H54 (cell line): ENCODE data around the gene HSCB.
"Not testable (repeated sequence)": the region's sequence is repeated elsewhere in the genome, so short reads cannot be mapped to it uniquely, and the experiment has no call there.

Experiments
- DNase-seq: peaks from one replicate; pipeline ENCODE4 v3.0.0; 2011; ENCODE audit warnings: low spot score, mixed read lengths; ENCODE audit not compliant: insufficient read length
- FAIRE-seq: peaks from 3 replicates; lab custom pipeline; 2011; peaks lifted over from hg19 to GRCh38; lab: Jason Lieb, UNC
- POLR2A ChIP-seq: IDR thresholded peaks from 2 replicates; pipeline ENCODE4 v1.6.1; 2011; ENCODE audit warnings: low read depth, mild to moderate bottlenecking, low read length

The HSCB gene

GRCh38 chr22:28718044-28718443 is 23.8 kb upstream of the HSCB start:
- no peak for DNase-seq
- no peak for FAIRE-seq

GRCh38 chr22:28728002-28728401 is 13.8 kb upstream of the HSCB start:
- no peak for DNase-seq
- FAIRE-seq: no peak
- TF ChIP-seq POLR2A: no peak

More at GRCh38 chr22:28718044-28718443, 23.8 kb upstream of the HSCB start:
- TF ChIP-seq POLR2A: no peak

- FAIRE-seq: no peak
- no peak for TF ChIP-seq POLR2A
- DNase-seq: no peak
These were observed 13.1 kb upstream of the HSCB start for GRCh38 chr22:28728621-28729313.

- no peak for DNase-seq
- no peak for FAIRE-seq
- no peak for TF ChIP-seq POLR2A
These were observed 11.7 kb upstream of the HSCB start for GRCh38 chr22:28730179-28730578.

GRCh38 chr22:28734393-28734792 is 7.4 kb upstream of the HSCB start:
- no peak for FAIRE-seq
- TF ChIP-seq POLR2A: no peak
- no peak for DNase-seq

GRCh38 chr22:28736301-28737155 is 5.3 kb upstream of the HSCB start:
- FAIRE-seq: no peak
- no peak for DNase-seq
- no peak for TF ChIP-seq POLR2A

GRCh38 chr22:28737701-28738100 is 4.1 kb upstream of the HSCB start:
- DNase-seq: no peak
- no peak for FAIRE-seq
- no peak for TF ChIP-seq POLR2A

GRCh38 chr22:28738876-28739275 is 3.0 kb upstream of the HSCB start:
- FAIRE-seq, DNase-seq: not testable (repeated sequence)

GRCh38 chr22:28741200-28741784 is 547 bp upstream of the HSCB start:
- no peak for TF ChIP-seq POLR2A
- FAIRE-seq: no peak

GRCh38 chr22:28742562-28742962 is 723 bp downstream of the HSCB start:
- TF ChIP-seq POLR2A: no peak
- DNase-seq (no peak), FAIRE-seq (no peak)

More at GRCh38 chr22:28741200-28741784, 547 bp upstream of the HSCB start:
- no peak for DNase-seq

GRCh38 chr22:28743852-28744251 is 2.0 kb downstream of the HSCB start:
- DNase-seq (no peak), FAIRE-seq (no peak)
- no peak for TF ChIP-seq POLR2A

GRCh38 chr22:28750471-28750881 is 8.6 kb downstream of the HSCB start:
- no peak for TF ChIP-seq POLR2A
- no peak for FAIRE-seq
- DNase-seq: no peak

GRCh38 chr22:28754512-28754911 is 12.7 kb downstream of the HSCB start:
- not testable (repeated sequence) for DNase-seq, FAIRE-seq

- FAIRE-seq: no peak
- TF ChIP-seq POLR2A: no peak
These were observed 18.2 kb downstream of the HSCB start for GRCh38 chr22:28759861-28760560.

GRCh38 chr22:28761449-28761755 is 19.6 kb downstream of the HSCB start:
- FAIRE-seq: no peak

More at GRCh38 chr22:28759861-28760560, 18.2 kb downstream of the HSCB start:
- no peak for DNase-seq

GRCh38 chr22:28762000-28762399 is 20.2 kb downstream of the HSCB start:
- FAIRE-seq, DNase-seq: not testable (repeated sequence)

More at GRCh38 chr22:28761449-28761755, 19.6 kb downstream of the HSCB start:
- TF ChIP-seq POLR2A: no peak
- DNase-seq: no peak
